ENCODE measurements around the gene SRGAP2B.
"Not testable (repeated sequence)": the region's sequence is repeated elsewhere in the genome, so short reads cannot be mapped to it uniquely, and the experiment has no call there.

Gene SRGAP2B

GRCh38 chr1:145065194-145065826 lies 29.8 kb downstream of the SRGAP2B start:
- WGBS (ENCODE audit: insufficient coverage): no CpG with 5 or more reads among the region's 5 CpGs
- CTCF ChIA-PET, DNase-seq: not testable (repeated sequence)

GRCh38 chr1:145063941-145064648 lies 31.0 kb downstream of the SRGAP2B start:
- H3K27me3 ChIP-seq (replicated peaks in 2 of 5; ENCODE audit: control insufficient read depth in 4 of 5, insufficient read depth in 5 of 5, low read length in 4 of 5); DNase-seq; H3K9me3 ChIP-seq (ENCODE audit: control extremely low read depth in 1 of 5, control insufficient read depth in 4 of 5, insufficient read depth in 2 of 5, low read depth in 1 of 5, low read length in 4 of 5); H3K4me3 ChIP-seq (ENCODE audit: control insufficient read depth in 1 of 7, extremely low read depth in 1 of 7, insufficient read depth in 4 of 7, low read depth in 2 of 7, low read length in 6 of 7); H3K36me3 ChIP-seq (ENCODE audit: control insufficient read depth in 4 of 4, insufficient read depth in 4 of 4, low read length in 3 of 4); H3K4me1 ChIP-seq (ENCODE audit: control extremely low read depth in 1 of 4, control insufficient read depth in 4 of 4, insufficient read depth in 4 of 4, low read length in 3 of 4); H3K27ac ChIP-seq (ENCODE audit: insufficient read depth in 1 of 2, low read depth in 1 of 2, low read length in 2 of 2, poor library complexity in 1 of 2, severe bottlenecking in 2 of 2); CTCF ChIA-PET; POLR2A ChIA-PET: not testable (repeated sequence)
- WGBS (ENCODE audit: insufficient coverage): no CpG with 5 or more reads among the region's 2 CpGs

More at GRCh38 chr1:145065194-145065826, 29.8 kb downstream of the SRGAP2B start:
- H3K36me3 ChIP-seq (ENCODE audit: control insufficient read depth in 4 of 4, insufficient read depth in 4 of 4, low read length in 3 of 4); H3K27me3 ChIP-seq (replicated peaks in 2 of 5; ENCODE audit: control insufficient read depth in 4 of 5, insufficient read depth in 5 of 5, low read length in 4 of 5); H3K4me3 ChIP-seq (ENCODE audit: control insufficient read depth in 1 of 7, extremely low read depth in 1 of 7, insufficient read depth in 4 of 7, low read depth in 2 of 7, low read length in 6 of 7); H3K27ac ChIP-seq (ENCODE audit: insufficient read depth in 1 of 2, low read depth in 1 of 2, low read length in 2 of 2, poor library complexity in 1 of 2, severe bottlenecking in 2 of 2); H3K4me1 ChIP-seq (ENCODE audit: control extremely low read depth in 1 of 4, control insufficient read depth in 4 of 4, insufficient read depth in 4 of 4, low read length in 3 of 4); POLR2A ChIA-PET; H3K9me3 ChIP-seq (ENCODE audit: control extremely low read depth in 1 of 5, control insufficient read depth in 4 of 5, insufficient read depth in 2 of 5, low read depth in 1 of 5, low read length in 4 of 5): not testable (repeated sequence)

- CTCF ChIA-PET, POLR2A ChIA-PET: not testable (repeated sequence)
These were observed 31.8 kb downstream of the SRGAP2B start for GRCh38 chr1:145063285-145063684.

GRCh38 chr1:145058184-145058583 lies 36.9 kb downstream of the SRGAP2B start:
- POLR2A ChIA-PET; H3K36me3 ChIP-seq (ENCODE audit: control insufficient read depth in 4 of 4, insufficient read depth in 4 of 4, low read length in 3 of 4); H3K27ac ChIP-seq (ENCODE audit: insufficient read depth in 1 of 2, low read depth in 1 of 2, low read length in 2 of 2, poor library complexity in 1 of 2, severe bottlenecking in 2 of 2); H3K4me3 ChIP-seq (ENCODE audit: control insufficient read depth in 1 of 7, extremely low read depth in 1 of 7, insufficient read depth in 4 of 7, low read depth in 2 of 7, low read length in 6 of 7); DNase-seq; CTCF ChIA-PET; H3K27me3 ChIP-seq (replicated peaks in 2 of 5; ENCODE audit: control insufficient read depth in 4 of 5, insufficient read depth in 5 of 5, low read length in 4 of 5); H3K9me3 ChIP-seq (ENCODE audit: control extremely low read depth in 1 of 5, control insufficient read depth in 4 of 5, insufficient read depth in 2 of 5, low read depth in 1 of 5, low read length in 4 of 5); H3K4me1 ChIP-seq (ENCODE audit: control extremely low read depth in 1 of 4, control insufficient read depth in 4 of 4, insufficient read depth in 4 of 4, low read length in 3 of 4): not testable (repeated sequence)
- no CpG with 5 or more reads among the region's 3 CpGs for WGBS (ENCODE audit: insufficient coverage)

More at GRCh38 chr1:145063285-145063684, 31.8 kb downstream of the SRGAP2B start:
- H3K27me3 ChIP-seq (replicated peaks in 2 of 5; ENCODE audit: control insufficient read depth in 4 of 5, insufficient read depth in 5 of 5, low read length in 4 of 5); H3K4me1 ChIP-seq (ENCODE audit: control extremely low read depth in 1 of 4, control insufficient read depth in 4 of 4, insufficient read depth in 4 of 4, low read length in 3 of 4); H3K9me3 ChIP-seq (ENCODE audit: control extremely low read depth in 1 of 5, control insufficient read depth in 4 of 5, insufficient read depth in 2 of 5, low read depth in 1 of 5, low read length in 4 of 5); H3K4me3 ChIP-seq (ENCODE audit: control insufficient read depth in 1 of 7, extremely low read depth in 1 of 7, insufficient read depth in 4 of 7, low read depth in 2 of 7, low read length in 6 of 7); H3K36me3 ChIP-seq (ENCODE audit: control insufficient read depth in 4 of 4, insufficient read depth in 4 of 4, low read length in 3 of 4); DNase-seq; H3K27ac ChIP-seq (ENCODE audit: insufficient read depth in 1 of 2, low read depth in 1 of 2, low read length in 2 of 2, poor library complexity in 1 of 2, severe bottlenecking in 2 of 2): not testable (repeated sequence)
- no CpG with 5 or more reads among the region's 2 CpGs for WGBS (ENCODE audit: insufficient coverage)

- H3K9me3 ChIP-seq (ENCODE audit: control extremely low read depth in 1 of 5, control insufficient read depth in 4 of 5, insufficient read depth in 2 of 5, low read depth in 1 of 5, low read length in 4 of 5); DNase-seq; H3K27ac ChIP-seq (ENCODE audit: insufficient read depth in 1 of 2, low read depth in 1 of 2, low read length in 2 of 2, poor library complexity in 1 of 2, severe bottlenecking in 2 of 2); H3K4me1 ChIP-seq (ENCODE audit: control extremely low read depth in 1 of 4, control insufficient read depth in 4 of 4, insufficient read depth in 4 of 4, low read length in 3 of 4); POLR2A ChIA-PET; H3K36me3 ChIP-seq (ENCODE audit: control insufficient read depth in 4 of 4, insufficient read depth in 4 of 4, low read length in 3 of 4); H3K27me3 ChIP-seq (replicated peaks in 2 of 5; ENCODE audit: control insufficient read depth in 4 of 5, insufficient read depth in 5 of 5, low read length in 4 of 5); H3K4me3 ChIP-seq (ENCODE audit: control insufficient read depth in 1 of 7, extremely low read depth in 1 of 7, insufficient read depth in 4 of 7, low read depth in 2 of 7, low read length in 6 of 7); CTCF ChIA-PET: not testable (repeated sequence)
- WGBS (ENCODE audit: insufficient coverage): no CpG with 5 or more reads among the region's 4 CpGs
These were observed 39.8 kb downstream of the SRGAP2B start for GRCh38 chr1:145055217-145055760.

GRCh38 chr1:145053428-145053827 lies 41.7 kb downstream of the SRGAP2B start:
- not testable (repeated sequence) for H3K27ac ChIP-seq (ENCODE audit: insufficient read depth in 1 of 2, low read depth in 1 of 2, low read length in 2 of 2, poor library complexity in 1 of 2, severe bottlenecking in 2 of 2)

GRCh38 chr1:145052019-145052776 lies 42.9 kb downstream of the SRGAP2B start:
- H3K9me3 ChIP-seq (ENCODE audit: control extremely low read depth in 1 of 5, control insufficient read depth in 4 of 5, insufficient read depth in 2 of 5, low read depth in 1 of 5, low read length in 4 of 5); CTCF ChIA-PET; H3K4me1 ChIP-seq (ENCODE audit: control extremely low read depth in 1 of 4, control insufficient read depth in 4 of 4, insufficient read depth in 4 of 4, low read length in 3 of 4); H3K27ac ChIP-seq (ENCODE audit: insufficient read depth in 1 of 2, low read depth in 1 of 2, low read length in 2 of 2, poor library complexity in 1 of 2, severe bottlenecking in 2 of 2); DNase-seq; POLR2A ChIA-PET; H3K36me3 ChIP-seq (ENCODE audit: control insufficient read depth in 4 of 4, insufficient read depth in 4 of 4, low read length in 3 of 4); H3K27me3 ChIP-seq (replicated peaks in 2 of 5; ENCODE audit: control insufficient read depth in 4 of 5, insufficient read depth in 5 of 5, low read length in 4 of 5); H3K4me3 ChIP-seq (ENCODE audit: control insufficient read depth in 1 of 7, extremely low read depth in 1 of 7, insufficient read depth in 4 of 7, low read depth in 2 of 7, low read length in 6 of 7): not testable (repeated sequence)
- no CpG with 5 or more reads among the region's 10 CpGs for WGBS (ENCODE audit: insufficient coverage)

More at GRCh38 chr1:145053428-145053827, 41.7 kb downstream of the SRGAP2B start:
- H3K36me3 ChIP-seq (ENCODE audit: control insufficient read depth in 4 of 4, insufficient read depth in 4 of 4, low read length in 3 of 4); H3K27me3 ChIP-seq (replicated peaks in 2 of 5; ENCODE audit: control insufficient read depth in 4 of 5, insufficient read depth in 5 of 5, low read length in 4 of 5); H3K4me1 ChIP-seq (ENCODE audit: control extremely low read depth in 1 of 4, control insufficient read depth in 4 of 4, insufficient read depth in 4 of 4, low read length in 3 of 4); DNase-seq; H3K4me3 ChIP-seq (ENCODE audit: control insufficient read depth in 1 of 7, extremely low read depth in 1 of 7, insufficient read depth in 4 of 7, low read depth in 2 of 7, low read length in 6 of 7); POLR2A ChIA-PET; H3K9me3 ChIP-seq (ENCODE audit: control extremely low read depth in 1 of 5, control insufficient read depth in 4 of 5, insufficient read depth in 2 of 5, low read depth in 1 of 5, low read length in 4 of 5); CTCF ChIA-PET: not testable (repeated sequence)
- WGBS (ENCODE audit: insufficient coverage): no CpG with 5 or more reads among the region's 4 CpGs
